HG03095 (cell line): ENCODE results near the gene UBAP2L.
"Not testable (repeated sequence)": the region's sequence is repeated elsewhere in the genome, so short reads cannot be mapped to it uniquely, and the experiment has no call there.

Experiments
- ATAC-seq: cut with Tn5 transposase; IDR thresholded peaks from one replicate; pipeline ENCODE4 v1.9.1; 2021; ENCODE audit warnings: moderate library complexity; ENCODE audit not compliant: unreplicated experiment

The UBAP2L gene

GRCh38 chr1:154307670-154308270 is 87.0 kb downstream of the UBAP2L start:
- not testable (repeated sequence) for ATAC-seq

DNA sequence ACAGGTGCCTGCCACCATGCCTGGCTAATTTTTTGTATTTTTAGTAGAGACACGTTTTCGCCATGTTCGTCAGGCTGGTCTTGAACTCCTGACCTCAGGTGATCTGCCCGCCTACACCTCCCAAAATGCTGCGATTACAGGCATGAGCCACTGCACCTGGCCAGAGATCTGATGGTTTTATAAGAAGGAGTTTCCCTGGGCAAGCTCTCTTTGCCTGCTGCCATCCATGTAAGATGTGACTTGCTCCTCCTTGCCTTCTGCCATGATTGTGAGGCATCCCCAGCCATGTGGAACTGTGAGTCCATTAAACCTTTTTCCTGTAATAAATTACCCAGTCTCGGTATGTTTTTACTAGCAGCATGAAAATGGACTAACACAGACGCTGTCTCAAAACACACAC is 88.4 kb downstream of the UBAP2L start:
- not testable (repeated sequence) for ATAC-seq

DNA sequence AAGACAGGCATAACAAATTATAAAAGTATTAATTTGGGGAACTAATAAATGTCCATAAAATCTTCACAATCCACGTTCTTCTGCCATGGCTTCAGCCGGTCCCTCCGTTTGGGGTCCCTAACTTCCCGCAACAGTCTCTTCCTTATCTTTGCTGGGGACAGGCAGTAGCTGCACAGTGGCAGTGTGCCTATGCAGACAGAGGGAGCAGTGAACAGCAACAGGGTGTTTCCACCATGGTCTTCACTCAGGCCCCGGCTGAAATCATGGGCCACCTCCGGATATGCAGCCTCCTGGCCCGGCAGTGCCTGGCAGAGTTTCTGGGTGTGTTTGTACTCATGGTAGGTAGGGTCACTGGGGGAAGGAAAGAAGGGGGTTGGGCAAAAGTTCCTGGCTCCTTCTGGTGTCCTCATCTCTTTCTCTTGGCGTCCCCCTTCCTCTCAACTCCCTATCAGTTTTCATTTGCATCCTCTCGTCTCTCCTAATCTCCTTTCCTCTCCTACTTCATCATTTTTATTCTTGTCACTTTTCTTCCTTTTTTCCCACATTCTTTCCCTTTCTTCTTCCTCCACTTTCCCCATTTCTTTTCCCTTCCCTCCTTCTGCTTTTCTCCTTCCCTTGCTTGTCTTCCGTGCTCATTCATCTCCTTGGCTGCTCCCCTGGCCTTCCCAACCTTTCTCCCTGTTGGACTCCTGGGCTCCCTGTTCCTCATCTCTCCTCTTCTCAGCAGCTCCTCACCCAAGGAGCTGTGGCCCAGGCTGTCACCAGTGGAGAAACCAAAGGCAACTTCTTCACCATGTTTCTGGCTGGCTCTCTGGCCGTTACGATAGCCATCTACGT is 91.7 kb downstream of the UBAP2L start:
- ATAC-seq, result not testable (repeated sequence)

- ATAC-seq, result no peak
These were observed 92.3 kb downstream of the UBAP2L start for GRCh38 chr1:154313066-154313356.

DNA sequence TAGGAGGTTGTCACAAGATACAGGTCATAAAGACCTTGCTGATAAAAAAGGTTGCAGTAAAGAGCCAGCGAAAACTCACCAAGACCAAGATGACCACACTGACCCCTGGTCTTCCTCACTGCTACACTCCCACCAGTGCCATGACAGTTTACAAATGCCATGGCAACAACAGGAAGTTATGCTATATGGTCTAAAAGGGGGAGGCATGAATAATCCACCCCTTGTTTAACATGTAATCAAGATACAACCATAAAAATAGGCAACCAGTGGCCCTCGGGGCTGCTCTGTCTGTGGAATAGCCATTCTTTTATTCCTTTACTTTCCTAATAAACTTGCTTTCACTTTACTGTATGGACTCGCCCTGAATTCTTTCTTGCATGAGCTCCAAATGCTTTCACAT is 93.5 kb downstream of the UBAP2L start:
- ATAC-seq, result not testable (repeated sequence)

DNA sequence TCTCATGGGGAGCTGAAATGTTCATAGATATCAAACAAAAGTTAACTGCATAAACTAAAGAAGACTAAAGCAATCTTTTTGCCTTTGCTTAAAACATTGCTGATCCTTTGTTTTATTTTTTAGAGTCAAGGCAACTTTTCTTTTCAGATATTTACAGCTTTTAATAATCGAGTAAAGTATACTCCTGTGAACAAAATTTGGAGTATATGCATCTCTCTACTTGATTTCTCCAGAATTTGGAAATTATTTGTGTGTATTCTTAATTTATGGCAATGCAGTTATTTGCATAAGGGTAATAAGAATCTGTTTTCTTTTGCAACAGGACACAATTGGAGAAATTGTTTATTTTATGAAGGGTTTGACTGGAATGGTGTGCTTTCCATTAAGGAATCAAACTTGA is 95.9 kb downstream of the UBAP2L start:
- no peak for ATAC-seq

DNA sequence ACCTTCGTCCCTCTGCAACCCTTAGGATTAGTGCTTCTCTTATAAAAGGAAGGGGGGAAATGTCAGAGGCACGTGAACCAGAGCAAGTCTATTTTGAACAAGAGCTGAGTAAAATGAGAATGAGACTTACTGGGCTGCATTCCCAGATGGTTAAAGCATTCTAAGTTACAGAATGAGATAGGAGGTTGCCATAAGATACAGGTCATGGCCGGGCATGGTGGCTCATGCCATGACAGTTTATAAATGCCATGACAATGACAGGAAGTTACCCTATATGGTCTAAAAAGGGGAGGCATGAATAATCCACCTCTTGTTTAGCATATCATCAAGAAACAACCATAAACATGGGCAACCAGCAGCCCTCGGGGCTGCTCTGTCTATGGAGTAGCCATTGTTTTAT is 97.6 kb downstream of the UBAP2L start:
- no peak for ATAC-seq
